Mesenchymal stem cell (in vitro differentiated cells and primary cell): ENCODE data around the gene C6orf141.

ENCODE experiments used
- DNase-seq: peaks from one replicate; pipeline ENCODE4 v3.0.0-alpha.2; 2013
- H2AFZ ChIP-seq: one replicate; pipeline ENCODE4 v1.6.1; 2013; ENCODE audit warnings: low read depth, mild to moderate bottlenecking, control low read depth, inconsistent platforms, low read length, moderate library complexity
- H2AK5ac ChIP-seq: 2 replicates; pipeline ENCODE4 v1.6.1; 2013; ENCODE audit warnings: low read length, moderate library complexity, mild to moderate bottlenecking, inconsistent platforms; ENCODE audit not compliant: severe bottlenecking
- H2BK120ac ChIP-seq: one replicate; pipeline ENCODE4 v1.6.1; 2013; ENCODE audit warnings: low read depth, mild to moderate bottlenecking, inconsistent platforms, low read length, moderate library complexity
- H2BK12ac ChIP-seq, 2 experiments: one replicate each; pipeline ENCODE4 v1.6.1; 2013; ENCODE audit warnings: inconsistent platforms in 2 of 2, low read length in 2 of 2, mild to moderate bottlenecking in 2 of 2, moderate library complexity in 2 of 2, control low read depth in 1 of 2
- H2BK15ac ChIP-seq: one replicate; pipeline ENCODE4 v1.6.1; 2013; ENCODE audit warnings: mild to moderate bottlenecking, low read depth, inconsistent platforms; ENCODE audit not compliant: poor library complexity, severe bottlenecking
- H2BK5ac ChIP-seq: 2 replicates; pipeline ENCODE4 v1.6.1; 2013; ENCODE audit warnings: low read depth, mild to moderate bottlenecking, low read length, control low read depth, inconsistent platforms; ENCODE audit not compliant: poor library complexity, severe bottlenecking
- H3K14ac ChIP-seq, 2 experiments: one replicate each; pipeline ENCODE4 v1.6.1; 2013; ENCODE audit warnings: inconsistent platforms in 2 of 2, low read length in 2 of 2, control low read depth in 1 of 2, mild to moderate bottlenecking in 1 of 2, moderate library complexity in 1 of 2
- H3K18ac ChIP-seq, 2 experiments: one replicate each; pipeline ENCODE4 v1.6.1; 2013; ENCODE audit warnings: inconsistent platforms in 2 of 2, low read length in 2 of 2, control low read depth in 1 of 2, low read depth in 1 of 2, mild to moderate bottlenecking in 1 of 2
- H3K23ac ChIP-seq, 2 experiments: one replicate each; pipeline ENCODE4 v1.6.1; 2013; ENCODE audit warnings: inconsistent platforms in 2 of 2, low read length in 2 of 2, mild to moderate bottlenecking in 2 of 2, moderate library complexity in 2 of 2, control low read depth in 1 of 2
- H3K27ac ChIP-seq: 2 replicates; pipeline ENCODE4 v1.5.1; 2013; ENCODE audit warnings: mild to moderate bottlenecking, moderate library complexity, low read length, control low read depth, inconsistent platforms; ENCODE audit not compliant: poor library complexity, severe bottlenecking
- H3K27me3 ChIP-seq, 2 experiments: 2 replicates each; pipeline versions ENCODE4 v1.6.1 to v1.7.0; 2013; ENCODE audit warnings: low read length in 2 of 2, mild to moderate bottlenecking in 2 of 2, moderate library complexity in 2 of 2, control low read depth in 1 of 2, inconsistent platforms in 1 of 2; ENCODE audit not compliant: control insufficient read depth in 1 of 2, insufficient read depth in 1 of 2
- H3K36me3 ChIP-seq, 2 experiments: 2 replicates each; pipeline versions ENCODE4 v1.6.1 to v1.7.0; 2013; ENCODE audit warnings: low read length in 2 of 2, control low read depth in 1 of 2, inconsistent platforms in 1 of 2, low read depth in 1 of 2, mild to moderate bottlenecking in 1 of 2; ENCODE audit not compliant: insufficient read depth in 2 of 2, control insufficient read depth in 1 of 2
- H3K4ac ChIP-seq, 2 experiments: one replicate each; pipeline ENCODE4 v1.6.1; 2013; ENCODE audit warnings: inconsistent platforms in 2 of 2, low read length in 2 of 2, mild to moderate bottlenecking in 2 of 2, moderate library complexity in 2 of 2, control low read depth in 1 of 2, low read depth in 1 of 2
- H3K4me1 ChIP-seq: 2 replicates; pipeline ENCODE4 v1.6.1; 2013; ENCODE audit warnings: low read depth, low read length, control low read depth; ENCODE audit not compliant: control insufficient read depth, insufficient read depth
- H3K4me2 ChIP-seq: 2 replicates; pipeline ENCODE4 v1.6.1; 2013; ENCODE audit warnings: low read length, mild to moderate bottlenecking, inconsistent platforms; ENCODE audit not compliant: poor library complexity, severe bottlenecking
- H3K4me3 ChIP-seq, 2 experiments: 2 replicates each; pipeline versions ENCODE4 v1.5.1 to v1.7.0; 2013; ENCODE audit warnings: low read length in 2 of 2, mild to moderate bottlenecking in 2 of 2, control low read depth in 1 of 2, low read depth in 1 of 2; ENCODE audit not compliant: insufficient read depth in 1 of 2
- H3K79me1 ChIP-seq: replicated peaks from 2 replicates; pipeline ENCODE4 v1.6.1; 2013; ENCODE audit warnings: mild to moderate bottlenecking, control low read depth, low read length, inconsistent platforms; ENCODE audit not compliant: poor library complexity, severe bottlenecking
- H3K9ac ChIP-seq: 2 replicates; pipeline ENCODE4 v1.7.0; 2013; ENCODE audit warnings: mild to moderate bottlenecking, low read length, moderate library complexity
- H3K9me3 ChIP-seq: 2 replicates; pipeline ENCODE4 v1.7.0; 2013; ENCODE audit warnings: mild to moderate bottlenecking, low read length; ENCODE audit not compliant: control insufficient read depth
- H4K8ac ChIP-seq: one replicate; pipeline ENCODE4 v1.6.1; 2013; ENCODE audit warnings: inconsistent platforms, mild to moderate bottlenecking, low read length, moderate library complexity
- H4K91ac ChIP-seq: one replicate; pipeline ENCODE4 v1.6.1; 2013; ENCODE audit warnings: mild to moderate bottlenecking, low read length, inconsistent platforms
- WGBS: methylation state at CpG from one replicate; pipeline ENCODE4 v1.1.7; 2013; ENCODE audit warnings: mixed read lengths; 5-methylcytosine and 5-hydroxymethylcytosine counted together

C6orf141 gene

DNA sequence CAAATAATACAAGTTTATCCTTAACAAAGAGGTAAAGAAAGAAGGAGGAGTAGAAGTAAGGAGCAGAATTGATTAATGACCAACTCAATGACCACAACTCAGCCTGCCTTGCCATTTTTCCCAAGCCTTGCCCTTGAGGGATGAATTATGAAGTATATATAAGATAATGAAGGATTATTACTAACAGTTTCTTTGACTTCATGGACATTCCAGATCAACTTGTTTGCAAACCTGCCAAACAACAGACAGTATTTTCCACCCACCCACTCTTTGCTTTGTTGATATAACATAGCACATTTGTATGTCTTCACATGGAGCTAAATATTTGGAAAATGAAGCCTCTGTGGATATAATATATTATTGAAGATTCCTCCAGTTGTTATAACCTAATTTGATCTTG, 9.9 kb upstream of the C6orf141 start:
- Histone ChIP-seq H3K9ac (no peak overlapping the region), H3K27ac (no peak overlapping the region), H3K36me3 (no peaks in the 10 kb centered on the region), H3K14ac (no peak overlapping the region), H3K4ac (no peak overlapping the region), H2BK5ac (no peak overlapping the region), H4K8ac (no peak overlapping the region), H3K9me3 (no peaks in the 10 kb centered on the region), H4K91ac (no peak overlapping the region), H3K4me2 (no peak overlapping the region), H3K18ac (no peak overlapping the region), H3K27me3 (no peaks in the 10 kb centered on the region), H3K23ac (no peak overlapping the region), H2AFZ (no peak overlapping the region), H2BK12ac (no peak overlapping the region), H3K79me1 (no peaks in the 10 kb centered on the region), H2BK15ac (no peak overlapping the region), H3K4me1 (no peaks in the 10 kb centered on the region), H3K4me3 (no peak overlapping the region), H2BK120ac (no peak overlapping the region), H2AK5ac (no peak overlapping the region)
- peak; percentile 49 for DNase-seq

- Histone ChIP-seq H2BK120ac (no peak overlapping the region), H2AK5ac (no peak overlapping the region), H2BK5ac (no peak overlapping the region), H3K4me2 (no peak overlapping the region), H3K9ac (peak overlapping the region; percentile 32), H3K79me1 (no peaks in the 10 kb centered on the region), H3K18ac (no peak overlapping the region), H3K27me3 (no peaks in the 10 kb centered on the region), H3K4ac (no peak overlapping the region), H3K4me1 (no peaks in the 10 kb centered on the region), H2AFZ (no peak overlapping the region), H3K4me3 (no peak overlapping the region), H4K91ac (no peak overlapping the region), H3K14ac (no peak overlapping the region), H3K23ac (no peak overlapping the region), H2BK15ac (no peak overlapping the region), H3K36me3 (no peaks in the 10 kb centered on the region), H3K27ac (no peak overlapping the region), H3K9me3 (no peaks in the 10 kb centered on the region), H4K8ac (no peak overlapping the region), H2BK12ac (no peak overlapping the region)
- peak; percentile 90 for DNase-seq
- 0% methylated on average over 1 of the region's 1 CpG for WGBS
Observed at GRCh38 chr6:49541210-49541724, 9.2 kb upstream of the C6orf141 start.

GRCh38 chr6:49541936-49542335, 8.5 kb upstream of the C6orf141 start:
- Histone ChIP-seq H3K18ac (no peak overlapping the region), H3K27ac (no peak overlapping the region), H3K9ac (peak overlapping the region; percentile 32), H2AFZ (no peak overlapping the region), H4K91ac (no peak overlapping the region), H2AK5ac (no peak overlapping the region), H2BK12ac (no peak overlapping the region), H3K4ac (no peak overlapping the region), H3K79me1 (no peaks in the 10 kb centered on the region), H3K4me1 (no peaks in the 10 kb centered on the region), H3K27me3 (no peaks in the 10 kb centered on the region), H2BK120ac (peak overlapping the region; percentile 49), H3K23ac (no peak overlapping the region), H3K4me2 (no peak overlapping the region), H2BK15ac (no peak overlapping the region), H3K4me3 (no peak overlapping the region), H3K9me3 (no peaks in the 10 kb centered on the region), H2BK5ac (no peak overlapping the region), H4K8ac (no peak overlapping the region), H3K36me3 (no peaks in the 10 kb centered on the region), H3K14ac (no peak overlapping the region)
- 85% methylated on average over 2 of the region's 3 CpGs for WGBS
- DNase-seq = no peak

DNA sequence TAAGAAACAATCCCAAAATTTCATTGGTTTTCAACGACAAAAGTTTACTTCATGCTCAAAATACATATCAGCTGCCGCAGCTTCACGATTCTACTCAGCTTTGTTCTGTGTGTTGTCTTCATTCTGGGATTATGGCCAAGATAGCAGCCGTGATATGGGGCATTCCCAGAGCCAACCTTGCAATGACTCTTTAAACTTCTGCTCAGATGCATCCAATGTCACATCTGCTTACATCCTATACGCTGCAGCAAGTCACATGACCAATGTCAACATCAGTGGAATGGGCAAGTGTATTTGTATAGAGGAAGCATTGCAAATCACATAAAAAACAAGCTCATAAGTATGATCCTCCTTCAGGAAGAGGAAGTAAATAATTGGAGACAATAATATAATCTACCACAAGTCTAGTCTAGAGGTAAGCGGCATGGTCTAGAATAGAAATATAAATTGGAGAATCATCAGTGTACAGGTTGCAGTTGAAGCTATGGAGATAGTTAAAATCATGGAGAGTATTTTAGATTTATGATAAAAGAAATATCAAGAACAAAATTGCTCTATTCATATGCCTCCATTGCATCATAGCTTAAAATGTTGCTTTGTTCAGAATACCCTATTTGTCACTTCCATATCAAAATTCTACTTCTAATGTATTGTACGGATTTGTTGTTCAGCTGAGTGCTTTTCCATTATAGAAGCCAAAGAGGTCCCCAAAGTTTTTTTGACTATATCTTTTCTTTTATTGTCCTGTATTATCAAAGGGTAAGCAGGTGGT, 7.2 kb upstream of the C6orf141 start:
- no peak overlapping the region for H4K91ac ChIP-seq
- H3K23ac ChIP-seq = no peak overlapping the region
- no peaks in the 10 kb centered on the region for H3K79me1 ChIP-seq
- WGBS = 93% methylated on average over 6 of the region's 7 CpGs
- H3K9ac ChIP-seq = no peak overlapping the region
- H3K27me3 ChIP-seq = no peaks in the 10 kb centered on the region
- no peaks in the 10 kb centered on the region for H3K9me3 ChIP-seq
- no peak overlapping the region for H3K4ac ChIP-seq
- no peak overlapping the region for H4K8ac ChIP-seq
- no peak for DNase-seq
- no peak overlapping the region for H2BK120ac ChIP-seq
- H3K18ac ChIP-seq = no peak overlapping the region
- no peak overlapping the region for H3K14ac ChIP-seq
- H2BK5ac ChIP-seq = no peak overlapping the region
- H3K36me3 ChIP-seq = no peaks in the 10 kb centered on the region
- H3K4me2 ChIP-seq = no peak overlapping the region
- no peak overlapping the region for H2BK12ac ChIP-seq
- no peak overlapping the region for H2BK15ac ChIP-seq
- no peaks in the 10 kb centered on the region for H3K4me1 ChIP-seq
- H3K4me3 ChIP-seq = no peak overlapping the region
- H2AFZ ChIP-seq = no peak overlapping the region
- H3K27ac ChIP-seq = no peak overlapping the region
- H2AK5ac ChIP-seq = no peak overlapping the region
